ENCODE measurements around the gene CLK2. TPM values are rescaled to one million over a fixed set of nuclear protein-coding genes. Genes with fewer than 3 reads are reported as not detected.
"Not testable (repeated sequence)": the region's sequence is repeated elsewhere in the genome, so short reads cannot be mapped to it uniquely, and the experiment has no call there.

The CLK2 gene
- polyA plus RNA-seq, 1 donor from 2014 or later, result 44.4 TPM

- TF ChIP-seq SMC3 (conservative IDR thresholded peaks at IDR 0.05; ENCODE audit: poor library complexity) (no peak), RAD21 (conservative IDR thresholded peaks at IDR 0.05) (no peak), MXI1 (conservative IDR thresholded peaks at IDR 0.05; ENCODE audit: poor library complexity, severe bottlenecking) (no peak), EP300 (conservative IDR thresholded peaks at IDR 0.05; ENCODE audit: poor library complexity, severe bottlenecking) (no peak), POLR2AphosphoS5 (IDR thresholded peaks at IDR 0.05) (no peak), TAF1 (IDR thresholded peaks at IDR 0.05; ENCODE audit: low read depth) (no peak)
- TF ChIP-seq, protein P1, sequence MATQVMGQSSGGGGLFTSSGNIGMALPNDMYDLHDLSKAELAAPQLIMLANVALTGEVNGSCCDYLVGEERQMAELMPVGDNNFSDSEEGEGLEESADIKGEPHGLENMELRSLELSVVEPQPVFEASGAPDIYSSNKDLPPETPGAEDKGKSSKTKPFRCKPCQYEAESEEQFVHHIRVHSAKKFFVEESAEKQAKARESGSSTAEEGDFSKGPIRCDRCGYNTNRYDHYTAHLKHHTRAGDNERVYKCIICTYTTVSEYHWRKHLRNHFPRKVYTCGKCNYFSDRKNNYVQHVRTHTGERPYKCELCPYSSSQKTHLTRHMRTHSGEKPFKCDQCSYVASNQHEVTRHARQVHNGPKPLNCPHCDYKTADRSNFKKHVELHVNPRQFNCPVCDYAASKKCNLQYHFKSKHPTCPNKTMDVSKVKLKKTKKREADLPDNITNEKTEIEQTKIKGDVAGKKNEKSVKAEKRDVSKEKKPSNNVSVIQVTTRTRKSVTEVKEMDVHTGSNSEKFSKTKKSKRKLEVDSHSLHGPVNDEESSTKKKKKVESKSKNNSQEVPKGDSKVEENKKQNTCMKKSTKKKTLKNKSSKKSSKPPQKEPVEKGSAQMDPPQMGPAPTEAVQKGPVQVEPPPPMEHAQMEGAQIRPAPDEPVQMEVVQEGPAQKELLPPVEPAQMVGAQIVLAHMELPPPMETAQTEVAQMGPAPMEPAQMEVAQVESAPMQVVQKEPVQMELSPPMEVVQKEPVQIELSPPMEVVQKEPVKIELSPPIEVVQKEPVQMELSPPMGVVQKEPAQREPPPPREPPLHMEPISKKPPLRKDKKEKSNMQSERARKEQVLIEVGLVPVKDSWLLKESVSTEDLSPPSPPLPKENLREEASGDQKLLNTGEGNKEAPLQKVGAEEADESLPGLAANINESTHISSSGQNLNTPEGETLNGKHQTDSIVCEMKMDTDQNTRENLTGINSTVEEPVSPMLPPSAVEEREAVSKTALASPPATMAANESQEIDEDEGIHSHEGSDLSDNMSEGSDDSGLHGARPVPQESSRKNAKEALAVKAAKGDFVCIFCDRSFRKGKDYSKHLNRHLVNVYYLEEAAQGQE (IDR thresholded peaks at IDR 0.05; ENCODE audit: borderline replicate concordance), result no peak
- Histone ChIP-seq H2AFZ (ENCODE audit: low read depth, low read length) (no peak overlapping the region), H3K4me2 (ENCODE audit: low read length) (no peak overlapping the region), H3F3A (ENCODE audit: insufficient read depth, low read length, poor library complexity, severe bottlenecking) (no peaks in the 10 kb centered on the region), H3K9ac (ENCODE audit: low read length) (no peak overlapping the region), H3K27ac (ENCODE audit: low read length) (no peak overlapping the region), H4K20me1 (ENCODE audit: insufficient read depth) (no peaks in the 10 kb centered on the region), H3K36me3 (ENCODE audit: insufficient read depth, low read length) (no peaks in the 10 kb centered on the region), H3K9me2 (ENCODE audit: insufficient read depth, low read length) (no peaks in the 10 kb centered on the region), H3K27me3 (ENCODE audit: insufficient read depth, low read depth, low read length) (no peaks in the 10 kb centered on the region), H3K4me3 (ENCODE audit: low read length) (no peak overlapping the region), H3K79me2 (replicated peaks; ENCODE audit: insufficient read depth, low read length) (peaks cover 8% of the 10 kb centered on the region), H3K9me3 (ENCODE audit: low read length) (no peaks in the 10 kb centered on the region)
These were observed 23.1 kb downstream of the CLK2 start for GRCh38 chr1:155250246-155250632.

DNA sequence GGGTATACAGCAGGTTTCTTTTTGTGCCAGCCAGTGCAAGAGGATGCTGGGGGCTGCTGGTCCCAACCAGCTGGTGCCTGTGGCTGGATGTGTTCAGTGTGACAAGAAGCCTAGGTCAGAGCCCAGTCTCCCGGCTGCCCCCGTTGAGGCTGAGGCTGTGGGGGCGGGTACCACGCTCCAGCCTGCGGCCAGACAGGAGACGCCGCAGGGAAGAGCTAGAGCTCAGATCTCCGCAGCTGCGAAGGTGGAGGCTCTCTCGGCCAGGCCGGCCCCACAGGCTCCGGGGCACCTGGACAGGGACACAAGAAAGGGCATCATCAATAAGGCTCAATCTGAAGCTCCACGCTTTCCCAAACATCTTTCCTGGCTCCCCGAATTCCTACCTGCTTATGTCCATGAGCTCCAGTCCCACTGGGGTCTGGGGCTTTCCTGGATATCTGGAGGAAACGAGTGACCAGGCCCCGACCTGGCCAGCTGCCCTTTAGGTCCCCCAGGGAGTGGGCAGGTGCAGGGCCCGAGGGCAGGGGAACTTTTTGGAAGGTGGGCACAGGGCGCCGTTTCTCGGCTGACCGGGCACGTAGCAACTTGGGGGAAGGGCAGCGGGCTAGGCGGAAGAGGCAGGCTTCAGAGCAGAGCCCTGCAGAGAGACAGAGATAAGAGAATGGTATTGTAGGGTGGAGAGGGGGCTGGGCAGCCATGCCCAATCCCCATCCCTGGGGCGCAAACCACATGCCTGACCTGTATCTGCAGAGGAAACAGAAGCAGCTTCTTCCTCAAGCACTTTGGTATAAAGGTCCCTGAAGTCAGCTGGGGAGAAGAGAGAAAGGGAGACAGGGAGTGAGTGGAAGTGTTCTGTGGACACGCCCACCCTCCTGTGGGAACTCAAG, 25.4 kb downstream of the CLK2 start:
- Histone ChIP-seq H3K27ac (ENCODE audit: low read length) (no peak overlapping the region), H3K9ac (ENCODE audit: low read length) (no peak overlapping the region), H3K79me2 (replicated peaks; ENCODE audit: insufficient read depth, low read length) (no peaks in the 10 kb centered on the region), H3K9me2 (ENCODE audit: insufficient read depth, low read length) (no peaks in the 10 kb centered on the region), H3F3A (ENCODE audit: insufficient read depth, low read length, poor library complexity, severe bottlenecking) (no peaks in the 10 kb centered on the region), H3K9me3 (ENCODE audit: low read length) (no peaks in the 10 kb centered on the region), H4K20me1 (ENCODE audit: insufficient read depth) (no peaks in the 10 kb centered on the region), H3K4me2 (ENCODE audit: low read length) (no peak overlapping the region), H2AFZ (ENCODE audit: low read depth, low read length) (no peak overlapping the region), H3K4me3 (ENCODE audit: low read length) (no peak overlapping the region), H3K36me3 (ENCODE audit: insufficient read depth, low read length) (no peaks in the 10 kb centered on the region), H3K27me3 (ENCODE audit: insufficient read depth, low read depth, low read length) (no peaks in the 10 kb centered on the region)
- TF ChIP-seq TAF1 (IDR thresholded peaks at IDR 0.05; ENCODE audit: low read depth) (no peak), EP300 (conservative IDR thresholded peaks at IDR 0.05; ENCODE audit: poor library complexity, severe bottlenecking) (no peak), RAD21 (conservative IDR thresholded peaks at IDR 0.05) (no peak), MXI1 (conservative IDR thresholded peaks at IDR 0.05; ENCODE audit: poor library complexity, severe bottlenecking) (no peak), EZH2 (IDR thresholded peaks at IDR 0.05; ENCODE audit: borderline replicate concordance, insufficient read depth, low read length, poor library complexity, severe bottlenecking) (no peak), SMC3 (conservative IDR thresholded peaks at IDR 0.05; ENCODE audit: poor library complexity) (no peak), POLR2AphosphoS5 (IDR thresholded peaks at IDR 0.05) (no peak)
- TF ChIP-seq, protein P1 (IDR thresholded peaks at IDR 0.05; ENCODE audit: borderline replicate concordance), result no peak
- TF ChIP-seq, protein P2, sequence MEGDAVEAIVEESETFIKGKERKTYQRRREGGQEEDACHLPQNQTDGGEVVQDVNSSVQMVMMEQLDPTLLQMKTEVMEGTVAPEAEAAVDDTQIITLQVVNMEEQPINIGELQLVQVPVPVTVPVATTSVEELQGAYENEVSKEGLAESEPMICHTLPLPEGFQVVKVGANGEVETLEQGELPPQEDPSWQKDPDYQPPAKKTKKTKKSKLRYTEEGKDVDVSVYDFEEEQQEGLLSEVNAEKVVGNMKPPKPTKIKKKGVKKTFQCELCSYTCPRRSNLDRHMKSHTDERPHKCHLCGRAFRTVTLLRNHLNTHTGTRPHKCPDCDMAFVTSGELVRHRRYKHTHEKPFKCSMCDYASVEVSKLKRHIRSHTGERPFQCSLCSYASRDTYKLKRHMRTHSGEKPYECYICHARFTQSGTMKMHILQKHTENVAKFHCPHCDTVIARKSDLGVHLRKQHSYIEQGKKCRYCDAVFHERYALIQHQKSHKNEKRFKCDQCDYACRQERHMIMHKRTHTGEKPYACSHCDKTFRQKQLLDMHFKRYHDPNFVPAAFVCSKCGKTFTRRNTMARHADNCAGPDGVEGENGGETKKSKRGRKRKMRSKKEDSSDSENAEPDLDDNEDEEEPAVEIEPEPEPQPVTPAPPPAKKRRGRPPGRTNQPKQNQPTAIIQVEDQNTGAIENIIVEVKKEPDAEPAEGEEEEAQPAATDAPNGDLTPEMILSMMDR (IDR thresholded peaks at IDR 0.05; ENCODE audit: poor library complexity, severe bottlenecking), result no peak

DNA sequence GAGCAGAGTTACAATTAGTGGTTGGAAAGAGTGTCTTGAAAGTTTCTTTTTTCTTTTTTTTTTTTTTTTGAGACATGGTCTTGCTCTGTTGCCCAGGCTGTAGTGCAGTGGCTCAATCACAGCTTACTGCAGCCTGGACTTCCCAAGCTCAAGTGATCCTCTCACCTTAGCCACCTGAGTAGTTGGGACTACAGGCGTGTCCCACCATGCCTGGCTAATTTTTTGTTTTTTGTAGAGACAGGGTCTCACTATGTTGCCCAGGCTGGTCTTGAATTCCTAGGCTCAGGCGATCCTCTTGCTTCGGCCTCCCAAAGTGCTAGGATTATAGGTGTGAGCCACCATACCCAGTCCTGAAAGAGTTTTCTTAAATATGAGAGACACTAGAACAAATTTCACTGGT, 26.5 kb downstream of the CLK2 start:
- H3K27me3 ChIP-seq (ENCODE audit: insufficient read depth, low read depth, low read length); H3K9ac ChIP-seq (ENCODE audit: low read length); H3K79me2 ChIP-seq (replicated peaks; ENCODE audit: insufficient read depth, low read length); H3K4me2 ChIP-seq (ENCODE audit: low read length); H4K20me1 ChIP-seq (ENCODE audit: insufficient read depth); H3K9me3 ChIP-seq (ENCODE audit: low read length); H3K4me3 ChIP-seq (ENCODE audit: low read length); H3K9me2 ChIP-seq (ENCODE audit: insufficient read depth, low read length); H3K36me3 ChIP-seq (ENCODE audit: insufficient read depth, low read length); H3F3A ChIP-seq (ENCODE audit: insufficient read depth, low read length, poor library complexity, severe bottlenecking); H3K27ac ChIP-seq (ENCODE audit: low read length); H2AFZ ChIP-seq (ENCODE audit: low read depth, low read length): not testable (repeated sequence)
